Ectodermal cell (in vitro differentiated cells): ENCODE data around the gene ARHGEF10L.

Source experiments
- H3K27ac ChIP-seq: 2 replicates; pipeline ENCODE4 v1.7.0; 2013; ENCODE audit warnings: mild to moderate bottlenecking, low read depth, low read length; ENCODE audit not compliant: insufficient read depth, poor library complexity, severe bottlenecking
- H3K27me3 ChIP-seq: 2 replicates; pipeline ENCODE4 v1.7.0; 2013; ENCODE audit warnings: mild to moderate bottlenecking, low read length; ENCODE audit not compliant: insufficient read depth, control insufficient read depth, poor library complexity, severe bottlenecking
- H3K36me3 ChIP-seq: one replicate; pipeline ENCODE4 v1.7.0; 2013; ENCODE audit warnings: low read length; ENCODE audit not compliant: control insufficient read depth, insufficient read depth
- H3K4me1 ChIP-seq: one replicate; pipeline ENCODE4 v1.7.0; 2013; ENCODE audit warnings: low read length; ENCODE audit not compliant: control insufficient read depth, insufficient read depth
- H3K4me3 ChIP-seq: 2 replicates; pipeline ENCODE4 v1.7.0; 2013; ENCODE audit warnings: low read depth, low read length, control low read depth; ENCODE audit not compliant: insufficient read depth
- H3K9me3 ChIP-seq: 2 replicates; pipeline ENCODE4 v1.7.0; 2013; ENCODE audit warnings: mild to moderate bottlenecking, low read length, moderate library complexity; ENCODE audit not compliant: control insufficient read depth
- WGBS, 2 experiments: methylation state at CpG; one replicate each; pipeline ENCODE4 v1.1.7; 2013; ENCODE audit warnings: missing lambda C conversion rate in 2 of 2; 5-methylcytosine and 5-hydroxymethylcytosine counted together

ARHGEF10L gene

GRCh38 chr1:17686258-17686657 is 146.8 kb downstream of the ARHGEF10L start:
- H3K4me3 ChIP-seq: no peak overlapping the region
- no peak overlapping the region for H3K27ac ChIP-seq
- peaks cover 28% of the 10 kb centered on the region for H3K4me1 ChIP-seq
- no peaks in the 10 kb centered on the region for H3K36me3 ChIP-seq
- H3K9me3 ChIP-seq: no peaks in the 10 kb centered on the region
- no peaks in the 10 kb centered on the region for H3K27me3 ChIP-seq
- WGBS, 2 experiments: 93 to 97% methylated on average over 7 of the region's 7 CpGs

GRCh38 chr1:17687145-17687544 is 147.6 kb downstream of the ARHGEF10L start:
- Histone ChIP-seq H3K27ac (no peak overlapping the region), H3K36me3 (no peaks in the 10 kb centered on the region), H3K27me3 (no peaks in the 10 kb centered on the region), H3K9me3 (no peaks in the 10 kb centered on the region), H3K4me3 (no peak overlapping the region), H3K4me1 (peaks cover 26% of the 10 kb centered on the region)
- WGBS, 2 experiments: 91 to 92% methylated on average over 7 of the region's 7 CpGs

DNA sequence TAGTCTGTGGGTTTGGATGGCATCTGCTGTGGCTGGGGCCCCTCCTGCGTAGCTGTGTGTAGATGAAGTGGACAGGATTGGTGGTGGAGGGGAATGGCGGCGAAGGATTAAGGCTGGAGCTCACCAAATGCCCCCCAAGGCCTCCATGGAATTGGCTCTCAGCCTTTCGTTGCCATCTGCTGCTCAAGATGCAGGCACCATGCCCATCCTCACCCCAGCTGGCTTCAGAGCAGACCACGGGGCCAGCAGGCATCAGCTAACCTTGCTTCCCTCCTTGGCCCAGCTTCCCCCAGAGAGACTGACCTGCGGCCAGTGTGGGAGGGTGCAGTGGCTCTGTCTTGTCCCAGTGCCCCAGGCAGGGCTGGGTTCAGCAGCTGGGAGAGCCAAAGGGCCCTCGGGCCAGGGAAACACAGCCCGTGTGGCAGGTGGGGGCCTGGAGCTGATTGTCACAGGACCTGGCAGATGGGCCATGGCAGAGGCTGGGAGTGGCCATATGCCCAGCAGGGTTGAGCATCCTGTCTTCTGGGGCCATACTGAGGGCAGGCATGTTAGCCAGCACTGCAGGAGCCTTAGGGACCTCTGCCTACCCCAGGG is 148.8 kb downstream of the ARHGEF10L start:
- Histone ChIP-seq H3K36me3 (no peaks in the 10 kb centered on the region), H3K4me1 (peaks cover 17% of the 10 kb centered on the region), H3K27ac (no peak overlapping the region), H3K27me3 (no peaks in the 10 kb centered on the region), H3K4me3 (no peak overlapping the region), H3K9me3 (no peaks in the 10 kb centered on the region)
- WGBS, 2 experiments: 95% methylated on average over 8 of the region's 8 CpGs

DNA sequence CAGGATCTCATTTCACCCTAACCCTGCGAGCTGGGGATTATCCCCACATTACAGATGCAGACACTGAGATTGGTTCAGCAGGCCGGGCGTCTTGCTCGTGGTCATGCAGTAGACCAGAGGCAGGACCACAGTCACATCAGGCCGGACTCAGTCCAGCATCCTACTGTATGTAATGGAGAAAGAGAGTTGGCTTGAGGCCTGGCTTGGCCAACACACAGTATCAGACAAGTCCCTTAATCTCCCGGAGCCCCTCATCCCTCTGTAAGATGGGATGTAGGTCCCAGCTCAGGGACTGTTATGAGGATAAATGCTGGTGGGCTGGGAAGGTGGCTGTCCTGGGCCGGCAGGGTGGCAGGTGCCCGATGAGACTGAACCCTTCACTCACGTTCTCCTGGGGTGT is 149.5 kb downstream of the ARHGEF10L start:
- Histone ChIP-seq H3K36me3 (no peaks in the 10 kb centered on the region), H3K4me3 (no peak overlapping the region), H3K27me3 (no peaks in the 10 kb centered on the region), H3K4me1 (peaks cover 11% of the 10 kb centered on the region), H3K27ac (no peak overlapping the region), H3K9me3 (no peaks in the 10 kb centered on the region)
- 96 to 97% methylated on average over 8 to 9 of the region's 9 CpGs for WGBS, 2 experiments

GRCh38 chr1:17690906-17691634 is 151.6 kb downstream of the ARHGEF10L start:
- Histone ChIP-seq H3K36me3 (no peaks in the 10 kb centered on the region), H3K4me3 (no peak overlapping the region), H3K27me3 (no peaks in the 10 kb centered on the region), H3K4me1 (peaks cover under 1% of the 10 kb centered on the region), H3K9me3 (no peaks in the 10 kb centered on the region), H3K27ac (no peak overlapping the region)
- 69 to 74% methylated on average over 10 of the region's 11 CpGs for WGBS, 2 experiments

DNA sequence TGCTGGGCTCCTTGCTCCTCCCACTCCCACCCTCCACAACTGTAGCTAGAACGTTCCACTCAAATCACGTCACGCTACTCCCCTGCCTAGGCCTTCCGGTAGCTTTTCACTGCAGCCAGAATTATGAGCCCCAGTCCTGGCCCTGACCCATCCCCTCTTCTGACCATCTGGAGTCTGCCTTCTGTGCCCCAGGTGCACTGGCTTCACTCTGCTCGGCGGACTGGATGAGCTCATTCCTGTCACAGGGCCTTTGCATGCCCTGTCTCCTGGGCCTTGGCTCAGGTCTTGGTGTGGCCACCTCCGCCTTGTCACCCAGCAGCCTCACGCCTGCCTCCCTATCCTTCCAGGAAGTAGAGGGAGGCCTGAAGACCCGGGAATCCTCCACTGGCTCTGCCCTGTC is 153.1 kb downstream of the ARHGEF10L start:
- Histone ChIP-seq H3K27ac (no peak overlapping the region), H3K4me1 (peaks cover 5% of the 10 kb centered on the region), H3K27me3 (no peaks in the 10 kb centered on the region), H3K36me3 (no peaks in the 10 kb centered on the region), H3K9me3 (no peaks in the 10 kb centered on the region), H3K4me3 (no peak overlapping the region)
- WGBS, 2 experiments: 82 to 83% methylated on average over 9 of the region's 9 CpGs

- H3K27ac ChIP-seq: peak overlapping the region; percentile 26
- 84% methylated on average over 42 of the region's 42 CpGs for WGBS, 2 experiments
- no peaks in the 10 kb centered on the region for H3K27me3 ChIP-seq
- no peak overlapping the region for H3K4me3 ChIP-seq
- no peaks in the 10 kb centered on the region for H3K9me3 ChIP-seq
- no peaks in the 10 kb centered on the region for H3K36me3 ChIP-seq
- peaks cover 25% of the 10 kb centered on the region for H3K4me1 ChIP-seq
Measured at GRCh38 chr1:17696417-17697301, 157.2 kb downstream of the ARHGEF10L start.

- no peaks in the 10 kb centered on the region for H3K27me3 ChIP-seq
- peaks cover 26% of the 10 kb centered on the region for H3K4me1 ChIP-seq
- H3K4me3 ChIP-seq: no peak overlapping the region
- no peaks in the 10 kb centered on the region for H3K9me3 ChIP-seq
- WGBS, 2 experiments: 94 to 96% methylated on average over 5 of the region's 5 CpGs
- no peak overlapping the region for H3K27ac ChIP-seq
- H3K36me3 ChIP-seq: no peaks in the 10 kb centered on the region
Measured at GRCh38 chr1:17697458-17697857, 158.0 kb downstream of the ARHGEF10L start.

DNA sequence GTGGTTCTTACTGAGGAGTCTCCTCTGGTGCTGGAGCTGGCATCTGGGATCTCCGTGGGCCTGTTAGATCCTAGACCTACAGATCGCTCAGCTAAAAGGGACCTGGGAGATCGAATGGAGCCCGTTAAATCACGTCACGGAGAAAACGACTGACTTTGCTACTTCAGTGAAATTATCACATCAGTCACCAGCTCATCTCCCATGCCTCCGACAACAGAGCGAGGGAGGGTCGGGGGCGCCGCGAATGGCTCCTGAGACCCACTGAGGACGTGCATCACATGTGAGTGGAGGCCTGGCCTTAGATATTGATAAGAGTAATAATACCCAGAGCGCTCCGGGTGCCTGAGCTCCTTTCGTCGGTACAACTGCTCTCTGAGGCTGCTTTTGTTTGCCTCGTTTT is 160.1 kb downstream of the ARHGEF10L start:
- WGBS, 2 experiments: 93 to 94% methylated on average over 19 of the region's 19 CpGs
- H3K4me3 ChIP-seq: no peak overlapping the region
- no peaks in the 10 kb centered on the region for H3K27me3 ChIP-seq
- H3K36me3 ChIP-seq: no peaks in the 10 kb centered on the region
- H3K9me3 ChIP-seq: no peaks in the 10 kb centered on the region
- H3K4me1 ChIP-seq: peaks cover 26% of the 10 kb centered on the region
- no peak overlapping the region for H3K27ac ChIP-seq
